Hippocampal formation (tissue), 2 donors: Measurements from ENCODE around the gene ADAMTSL3.
"Not testable (repeated sequence)": the region's sequence is repeated elsewhere in the genome, so short reads cannot be mapped to it uniquely, and the experiment has no call there.

Source experiments
- DNase-seq, 2 donors: peaks; one replicate each; lab custom pipeline; 2025; lab: John Stamatoyannopoulos, UW

Gene ADAMTSL3

DNA sequence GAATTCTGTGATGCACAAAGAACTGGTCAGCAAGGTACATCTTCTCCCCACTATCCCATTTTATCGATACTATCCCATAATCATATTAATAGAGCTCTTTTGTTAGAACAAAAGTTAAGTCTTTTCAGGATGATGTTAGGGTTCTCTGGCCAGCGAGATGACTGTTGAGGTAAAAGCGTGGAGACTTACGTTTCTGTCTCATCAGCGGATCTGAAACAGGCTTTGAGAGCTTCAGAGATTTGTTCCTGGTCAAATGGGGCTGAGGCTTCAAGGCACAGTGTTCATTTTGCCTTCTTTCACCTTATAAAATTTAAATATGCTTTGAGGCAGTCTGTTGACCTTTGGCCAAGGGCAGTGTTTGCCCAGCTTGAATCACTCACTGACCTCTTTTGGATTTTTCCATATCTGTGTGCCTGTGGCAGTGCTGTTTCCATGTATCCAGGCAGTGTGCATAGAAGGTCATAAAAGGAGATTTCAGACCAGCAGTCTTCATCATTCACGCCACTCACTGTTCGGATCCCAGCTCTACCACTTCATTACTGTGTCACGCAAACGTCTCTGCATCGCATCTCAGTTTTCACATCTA lies 3.1 kb downstream of the ADAMTSL3 start:
- DNase-seq = no peak

DNA sequence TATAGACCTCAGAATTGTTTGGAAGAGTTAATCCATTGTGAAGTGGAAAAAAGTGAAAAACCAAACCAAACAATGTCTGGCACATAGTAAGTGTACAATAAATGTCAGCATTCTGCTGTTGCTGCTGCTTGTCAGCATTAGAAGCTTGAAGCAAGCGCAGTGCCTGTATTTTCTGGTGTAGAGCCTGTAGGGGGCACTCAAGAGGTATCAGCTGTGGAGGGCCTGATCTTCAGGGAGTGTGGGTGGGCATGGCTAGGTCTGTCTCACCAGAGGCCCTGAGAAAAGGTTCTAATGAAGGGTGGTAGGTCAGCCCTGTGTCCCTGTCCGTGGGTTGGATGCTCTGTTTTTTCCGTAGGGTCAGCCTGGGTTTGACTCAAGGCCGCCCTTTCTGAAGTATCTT lies 3.6 kb downstream of the ADAMTSL3 start:
- DNase-seq = no peak

DNA sequence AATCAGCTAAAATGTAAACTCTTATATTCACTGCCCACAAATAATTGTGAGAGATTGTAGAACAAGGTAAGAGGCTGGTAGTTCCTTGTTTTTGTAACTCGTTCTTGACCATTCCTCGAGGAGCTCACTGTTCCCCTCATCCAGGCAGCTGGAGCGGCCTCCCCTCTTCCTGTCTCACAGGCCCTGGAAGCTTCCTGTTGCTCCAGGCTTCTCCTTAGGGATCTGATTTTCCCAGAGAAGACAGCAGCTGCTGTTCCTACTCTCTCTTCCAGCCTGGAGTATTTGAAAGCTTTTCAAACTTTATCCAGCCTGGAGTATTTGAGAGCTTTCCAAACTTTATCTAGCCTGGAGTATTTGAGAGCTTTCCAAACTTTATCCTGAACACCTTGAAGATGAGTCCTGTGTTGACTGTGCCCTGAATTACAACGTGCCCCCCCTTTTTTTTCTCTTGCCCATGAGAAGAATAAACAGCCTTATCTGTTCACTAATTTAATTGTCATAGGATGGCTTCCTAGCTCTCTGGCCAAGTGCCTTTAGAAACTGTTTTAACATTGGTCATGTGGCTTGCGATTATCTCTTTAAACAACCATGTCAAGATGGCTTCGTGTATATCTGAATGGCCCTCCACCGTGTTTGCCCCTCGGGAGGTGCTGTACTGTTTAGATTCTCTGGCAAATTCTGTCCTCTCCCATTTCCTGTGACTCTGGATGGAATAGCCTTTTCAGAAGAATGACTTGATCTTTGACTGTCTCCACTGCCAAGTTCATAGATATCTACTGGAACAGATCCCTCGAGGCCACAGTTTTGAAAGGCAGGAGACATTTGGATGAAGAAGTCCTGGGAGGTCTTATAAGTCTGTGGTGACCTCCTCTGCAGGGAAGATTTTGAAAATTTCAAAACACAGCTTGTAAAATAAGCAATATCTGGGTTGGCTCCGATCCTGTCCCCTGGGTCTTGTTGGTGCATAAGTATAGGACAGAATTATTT lies 4.8 kb downstream of the ADAMTSL3 start:
- DNase-seq = no peak

DNA sequence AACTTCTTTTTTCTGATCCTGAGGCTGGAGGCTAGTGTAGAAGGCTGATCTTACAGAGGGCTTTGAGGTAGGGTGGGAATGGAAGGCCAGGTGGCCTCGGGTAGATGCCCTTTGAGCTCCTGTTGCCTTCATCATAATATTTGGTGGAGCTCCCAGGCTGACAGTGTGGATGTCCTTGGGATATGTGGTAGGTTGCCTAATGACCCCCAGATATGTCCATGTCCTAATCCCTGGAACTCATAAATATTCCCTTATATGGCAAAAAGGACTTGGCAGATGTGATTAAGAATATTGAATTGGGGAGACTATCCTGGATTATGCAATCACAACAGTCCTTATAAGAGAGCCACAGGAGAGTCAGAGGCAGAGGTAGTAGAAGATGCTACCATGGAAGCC lies 5.5 kb downstream of the ADAMTSL3 start:
- DNase-seq = no peak

DNA sequence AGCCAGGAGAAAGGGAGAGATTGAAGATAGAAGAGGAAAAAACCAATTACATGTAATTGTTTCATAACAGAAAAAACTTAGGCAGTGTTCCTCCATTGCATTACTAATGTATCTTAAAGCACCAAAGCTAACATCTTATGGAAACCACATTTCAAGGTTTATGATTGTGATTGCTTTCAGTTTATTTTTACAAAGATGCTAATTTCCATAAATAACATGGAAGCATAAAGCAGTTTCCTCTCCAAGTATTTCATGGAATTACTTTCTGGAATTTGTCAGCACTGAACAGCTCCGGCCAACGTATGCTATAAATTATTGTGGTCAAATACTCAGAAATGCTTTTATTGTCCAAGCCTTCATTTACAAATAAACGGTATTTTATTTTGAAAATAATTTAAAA lies 11.6 kb downstream of the ADAMTSL3 start:
- no peak for DNase-seq

DNA sequence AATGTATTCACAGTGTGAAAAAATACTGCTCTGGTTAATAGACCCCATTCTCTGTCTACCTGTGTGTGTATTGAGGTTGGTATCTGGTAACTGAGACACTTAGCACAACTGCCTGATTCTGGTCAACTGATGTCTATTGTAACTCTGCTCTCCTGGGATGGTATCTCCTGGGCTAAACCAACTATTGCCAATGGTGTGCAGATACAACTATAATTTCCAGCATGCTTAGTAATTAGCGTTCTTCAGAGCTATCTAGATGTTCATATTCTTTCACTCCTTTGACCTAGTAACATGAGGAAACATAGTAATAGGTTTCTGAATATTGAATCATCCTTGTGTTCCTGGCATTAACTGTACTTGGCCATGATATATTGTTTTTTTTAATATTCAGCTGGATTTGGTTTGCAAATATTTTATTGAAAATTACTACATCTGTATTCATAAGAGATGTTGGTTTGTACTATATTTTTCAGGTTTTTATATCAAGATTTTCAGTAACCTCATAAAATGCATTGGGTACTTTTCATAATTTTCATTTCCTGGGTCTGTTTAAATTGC lies 16.8 kb downstream of the ADAMTSL3 start:
- no peak for DNase-seq

DNA sequence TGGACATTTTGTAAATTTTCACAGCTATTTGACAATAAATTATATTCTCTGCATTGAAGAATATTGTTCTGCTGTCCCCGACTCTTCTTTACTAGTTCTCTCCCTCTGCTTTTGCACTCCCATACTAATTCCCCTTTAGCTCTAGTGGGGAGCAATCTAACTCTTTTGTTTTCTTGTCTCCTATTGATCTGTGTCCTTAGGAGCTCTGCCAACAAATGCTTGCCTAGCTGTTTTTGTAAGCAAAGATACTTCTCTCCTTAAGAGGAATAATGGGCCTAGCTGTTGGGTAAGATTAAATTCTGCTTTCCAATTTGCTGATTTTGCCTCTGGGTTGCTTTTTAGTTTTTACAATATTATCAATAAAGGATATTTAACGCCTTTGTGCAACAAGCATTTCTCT lies 17.7 kb downstream of the ADAMTSL3 start:
- DNase-seq = no peak

DNA sequence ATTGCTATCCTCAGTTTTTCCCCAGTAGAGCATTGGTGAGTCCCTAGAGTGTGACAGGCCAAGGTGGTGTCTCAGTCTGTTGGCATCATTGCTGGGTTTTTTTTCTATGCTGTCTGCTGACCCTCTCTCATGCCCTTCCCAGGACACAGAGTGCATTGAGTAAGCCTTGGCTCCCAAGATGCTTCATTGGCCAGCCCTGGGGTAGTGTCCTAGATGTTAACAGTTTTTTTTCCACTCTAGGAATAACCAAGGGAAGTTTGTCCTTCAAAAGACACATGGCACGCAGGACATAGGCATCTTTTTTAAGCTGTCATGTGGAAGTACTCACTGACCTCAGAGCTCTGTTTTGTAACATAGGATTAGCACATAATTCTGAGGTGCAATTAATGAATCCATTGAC lies 19.5 kb downstream of the ADAMTSL3 start:
- DNase-seq = no peak

DNA sequence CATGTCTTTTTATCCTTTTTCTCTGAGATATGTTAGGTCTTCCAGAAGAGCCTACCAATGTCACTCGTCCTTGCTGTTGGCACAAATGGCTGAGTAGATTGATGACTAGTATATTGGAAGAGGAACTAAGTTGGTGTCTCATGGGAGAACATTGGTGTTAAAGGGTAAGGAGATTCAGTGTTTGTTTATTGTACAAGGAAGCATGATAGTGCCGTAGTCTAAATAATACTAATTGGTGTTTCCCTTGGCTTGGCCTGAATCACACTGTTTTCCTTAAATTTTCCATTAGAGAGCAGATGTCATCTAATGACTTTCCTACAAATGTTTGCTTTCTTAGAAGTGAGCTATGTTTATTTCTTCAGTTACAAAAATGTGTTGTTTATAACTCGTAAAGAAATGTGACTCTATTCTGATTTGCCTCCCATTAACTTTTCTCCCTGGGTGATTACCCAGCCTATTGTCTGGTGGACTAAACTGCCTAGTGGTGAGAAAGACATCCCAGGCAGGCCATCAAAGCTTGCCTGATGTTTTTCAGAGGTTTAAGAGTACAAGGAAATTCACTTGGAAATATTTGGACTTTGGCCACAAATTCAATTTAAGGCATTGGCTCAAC lies 28.7 kb downstream of the ADAMTSL3 start:
- DNase-seq = no peak

DNA sequence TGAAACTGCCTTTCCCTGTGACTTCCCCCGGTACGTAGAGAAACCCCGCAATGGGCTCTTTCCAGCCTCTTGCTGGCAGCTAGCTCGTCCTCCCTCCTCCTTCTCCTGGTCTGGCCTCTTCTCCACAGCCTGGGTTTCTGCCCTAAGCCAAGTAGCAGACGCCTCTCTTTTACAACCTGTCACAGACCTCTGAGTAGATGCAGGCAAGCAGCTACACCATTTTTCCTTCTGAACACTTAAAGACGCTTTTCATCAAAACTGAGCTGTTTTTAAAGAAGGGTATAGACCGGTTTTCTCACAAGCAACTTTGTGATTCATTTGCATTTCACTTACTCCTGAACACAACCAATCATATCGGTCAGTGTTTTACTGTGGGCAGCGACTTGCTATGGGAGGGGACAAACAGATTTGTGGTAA lies 32.0 kb downstream of the ADAMTSL3 start:
- no peak for DNase-seq

DNA sequence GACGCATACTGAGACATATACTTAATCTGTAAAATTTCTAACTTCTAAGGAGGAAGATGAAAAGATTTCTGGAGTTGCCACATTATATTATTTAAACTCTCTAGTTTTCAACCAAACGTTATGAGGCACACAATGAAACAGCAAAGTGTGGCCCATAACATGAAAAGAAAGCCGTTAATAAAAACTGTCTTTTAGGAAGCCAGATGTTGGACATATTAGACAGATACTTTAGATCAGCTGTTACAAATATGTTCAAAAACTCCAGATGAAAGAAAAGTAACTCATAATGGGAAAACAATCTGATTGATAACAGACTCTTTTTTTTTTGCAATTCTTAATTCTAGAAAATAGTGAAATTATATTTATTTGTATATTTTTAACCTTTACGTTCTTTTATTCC lies 34.3 kb downstream of the ADAMTSL3 start:
- DNase-seq = no peak

DNA sequence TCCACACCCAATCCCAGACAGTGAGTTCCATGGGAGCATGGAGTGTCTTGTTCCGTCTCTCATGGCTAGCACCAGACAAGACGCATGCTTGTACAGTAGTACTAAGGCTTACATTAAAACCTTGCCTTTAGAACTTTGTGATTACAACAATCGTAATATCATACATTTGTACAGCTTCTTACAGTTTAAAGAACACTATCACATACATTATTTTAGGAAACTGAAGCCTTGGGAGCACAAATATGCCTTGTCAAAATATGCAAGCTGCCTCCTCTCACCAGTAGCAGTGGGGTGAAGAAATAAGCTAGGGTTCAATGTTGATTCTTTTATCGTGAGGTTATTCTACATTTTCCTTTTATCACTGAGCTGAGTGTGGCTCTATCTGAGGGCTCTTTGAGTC lies 36.8 kb downstream of the ADAMTSL3 start:
- no peak for DNase-seq

DNA sequence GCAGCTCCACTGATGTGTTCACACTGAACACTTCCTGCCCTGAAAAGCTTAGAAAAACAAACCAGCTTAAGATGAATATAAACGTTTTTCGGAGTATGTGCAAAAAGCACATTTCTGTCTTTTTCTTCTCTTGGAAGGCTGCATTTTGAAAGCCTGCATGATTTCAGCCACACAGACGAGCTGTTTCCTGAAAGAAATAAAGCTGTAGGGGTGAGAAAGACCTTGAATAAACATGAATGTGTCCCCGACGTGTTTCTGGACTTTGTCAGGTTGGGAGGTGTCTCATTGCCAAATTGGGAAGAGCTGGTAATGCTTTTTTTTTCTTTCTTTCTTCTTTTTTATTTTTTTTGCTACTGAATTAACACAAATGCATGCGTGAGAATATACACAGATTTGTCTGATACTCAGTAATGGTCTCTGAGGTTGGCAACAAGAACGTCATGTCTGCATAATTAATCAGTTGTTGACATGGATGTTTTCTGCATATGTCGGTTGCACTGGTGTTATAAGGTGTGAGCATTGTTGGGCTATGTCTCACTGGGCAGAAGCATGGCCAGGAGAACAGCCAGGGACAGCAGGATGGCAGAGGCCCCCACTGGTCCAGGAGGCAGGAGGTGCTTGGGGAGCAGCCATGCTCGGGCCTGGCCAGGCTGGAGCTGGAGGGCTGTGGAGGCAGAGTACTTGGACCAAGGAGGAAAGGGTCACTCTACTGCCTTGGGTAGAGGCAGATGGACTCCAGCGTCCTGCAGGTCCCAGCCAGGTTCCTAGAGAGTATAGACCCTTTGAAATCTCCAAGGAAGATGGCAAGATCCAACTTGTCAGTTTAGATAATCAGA lies 39.0 kb downstream of the ADAMTSL3 start:
- DNase-seq = no peak

DNA sequence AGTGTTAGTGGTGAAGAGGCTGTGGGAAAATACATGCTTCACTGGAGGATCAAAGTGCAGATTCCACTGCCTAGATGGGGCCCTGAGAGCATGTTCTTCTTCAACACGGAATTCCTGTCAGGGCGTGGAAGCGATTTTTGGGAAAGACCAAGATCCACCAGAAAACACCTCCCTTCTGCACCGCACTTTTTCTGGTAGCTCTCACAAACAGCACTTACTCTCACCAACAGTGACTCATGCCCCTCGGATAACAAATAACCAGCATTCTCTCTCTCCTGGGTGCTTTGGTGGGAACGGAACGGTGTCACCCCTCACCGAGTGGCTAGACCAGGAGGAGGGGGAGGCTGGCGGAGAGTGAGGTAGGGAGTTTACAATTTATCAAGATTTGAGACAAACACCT lies 40.1 kb downstream of the ADAMTSL3 start:
- no peak for DNase-seq

DNA sequence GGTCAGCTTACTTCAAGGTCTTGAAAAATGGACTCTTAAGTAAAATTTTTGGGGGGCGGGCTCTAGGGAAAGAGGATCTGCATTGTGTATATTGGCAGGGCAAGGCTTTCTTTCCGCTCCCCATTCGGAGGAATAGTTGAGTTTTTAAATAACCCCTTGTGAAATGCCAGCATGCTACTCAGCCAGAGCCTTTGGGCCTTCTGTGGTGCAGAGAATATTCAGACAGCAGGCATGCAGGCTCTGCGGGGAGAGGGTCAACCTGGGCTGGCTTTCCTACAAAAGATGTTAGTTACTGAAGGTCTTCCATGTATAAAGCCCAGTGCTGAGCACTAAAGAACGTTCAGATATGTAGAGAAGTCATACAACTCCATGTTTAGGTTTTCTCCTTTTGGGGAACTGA lies 40.6 kb downstream of the ADAMTSL3 start:
- no peak for DNase-seq

DNA sequence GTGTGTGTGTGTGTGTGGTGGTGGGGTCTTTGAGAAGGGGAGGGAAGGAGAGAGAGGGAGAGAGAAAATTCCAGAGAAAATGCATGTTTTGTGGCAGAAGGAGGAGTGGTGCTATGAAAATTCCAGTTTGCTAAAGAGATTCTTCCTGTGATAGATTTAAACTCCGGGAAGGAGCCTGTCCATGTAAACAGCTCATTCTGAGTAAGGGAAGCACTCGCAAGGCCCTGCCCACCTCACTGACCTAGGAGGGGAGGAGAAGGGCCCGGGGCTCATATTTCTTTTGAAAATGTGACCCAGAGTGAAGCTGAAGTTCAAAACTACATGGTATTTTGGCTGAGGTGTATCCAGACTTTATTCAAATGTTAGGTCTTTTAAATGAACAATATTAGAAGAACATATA lies 41.3 kb downstream of the ADAMTSL3 start:
- no peak for DNase-seq

DNA sequence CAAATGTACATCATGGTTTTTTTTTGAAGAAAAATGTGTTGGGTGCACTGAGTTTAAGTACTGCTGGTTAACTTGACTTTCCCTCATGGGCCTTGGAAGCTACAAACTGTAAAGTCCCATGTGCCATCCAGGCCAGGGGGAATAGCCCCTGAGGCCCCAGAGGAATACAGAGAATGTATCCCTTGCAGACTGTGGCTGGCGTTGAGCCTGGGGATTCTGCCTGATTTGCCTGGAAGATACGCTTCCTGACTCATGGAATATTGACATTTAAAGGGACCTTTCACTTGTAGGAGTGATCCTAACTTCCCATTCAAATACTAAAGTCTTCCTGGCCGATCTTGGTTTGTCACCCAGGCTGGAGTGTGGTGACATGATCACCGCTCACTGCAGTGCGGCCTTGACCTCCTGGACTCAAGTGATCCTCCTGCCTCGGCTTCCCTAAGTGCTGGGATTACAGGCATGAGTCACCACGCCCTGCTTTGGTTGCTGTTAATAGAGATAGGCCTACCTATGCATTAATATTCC lies 42.0 kb downstream of the ADAMTSL3 start:
- DNase-seq = no peak

DNA sequence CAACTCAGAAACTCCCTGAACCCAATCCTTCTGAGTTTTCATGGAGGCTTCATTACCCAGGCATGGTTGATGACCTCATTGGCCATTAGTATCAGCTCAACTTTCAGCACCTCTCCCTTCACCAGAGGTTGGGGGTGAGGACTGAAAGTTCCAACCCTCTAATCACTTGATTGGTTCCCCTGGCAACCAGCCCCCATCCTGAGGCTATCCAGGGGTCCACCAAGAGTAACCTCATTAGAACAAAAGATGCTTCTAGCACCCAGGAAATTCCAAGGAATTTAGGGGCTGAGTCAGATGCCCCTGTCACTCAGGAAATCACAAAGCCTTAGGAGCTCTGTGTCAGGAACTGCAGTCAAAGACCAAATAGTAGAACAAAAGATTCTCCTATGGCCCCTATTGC lies 43.8 kb downstream of the ADAMTSL3 start:
- DNase-seq = no peak

DNA sequence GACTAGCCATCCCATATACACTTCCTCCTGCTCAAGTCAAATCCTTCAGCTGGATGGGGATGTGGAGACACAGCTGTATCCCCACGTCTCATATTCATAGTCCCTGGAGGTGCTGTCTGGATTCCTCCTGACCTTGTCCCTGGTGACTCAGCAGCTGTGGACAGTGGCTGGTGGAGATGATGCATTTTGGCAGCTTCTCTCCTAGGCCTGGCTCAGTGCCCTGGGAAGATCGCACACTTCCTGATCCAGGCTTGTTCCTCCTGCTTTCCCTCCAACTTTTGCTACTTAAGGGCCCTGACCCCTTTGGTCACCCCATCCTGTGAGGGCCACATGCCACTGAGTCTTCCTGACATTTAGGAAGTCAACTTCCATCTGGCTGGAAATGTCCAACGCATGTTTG lies 44.4 kb downstream of the ADAMTSL3 start:
- no peak for DNase-seq

DNA sequence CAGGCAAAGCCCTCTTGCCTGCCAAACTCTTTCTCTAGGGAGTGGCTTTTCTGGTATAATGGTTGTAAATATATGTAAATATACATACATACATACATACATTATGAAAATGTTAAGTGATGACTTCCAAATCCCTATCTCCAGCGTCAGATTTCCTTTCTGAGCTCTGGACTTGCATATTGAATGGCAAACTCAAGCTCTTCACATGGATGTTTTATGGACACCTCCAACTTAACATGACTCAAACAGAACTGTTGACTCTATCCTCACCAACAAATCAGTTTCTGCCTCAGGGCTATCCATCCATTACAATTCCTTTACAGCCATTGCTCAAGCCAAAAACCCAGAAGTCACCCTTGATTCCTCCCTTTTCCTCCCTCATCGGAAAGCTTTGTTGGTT lies 45.1 kb downstream of the ADAMTSL3 start:
- no peak for DNase-seq

DNA sequence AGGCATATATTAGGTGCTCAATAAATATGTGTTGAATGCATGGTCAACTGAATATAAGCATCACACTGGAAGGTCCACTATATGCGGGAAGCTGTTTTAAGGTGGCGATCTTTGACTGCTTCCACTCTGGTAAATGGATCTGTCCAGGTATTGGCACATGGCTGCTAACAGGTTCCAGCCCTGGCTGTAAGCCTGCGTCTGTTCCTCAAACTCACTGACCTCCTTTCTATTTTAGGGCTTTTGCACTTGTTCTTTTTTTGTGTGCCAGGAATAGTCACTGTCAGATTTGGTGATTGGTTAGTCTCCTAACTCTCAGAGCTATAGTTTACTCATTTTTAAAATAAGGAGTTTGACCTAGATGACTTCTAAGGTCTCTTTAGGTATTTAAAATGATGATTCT lies 46.2 kb downstream of the ADAMTSL3 start:
- DNase-seq = no peak

DNA sequence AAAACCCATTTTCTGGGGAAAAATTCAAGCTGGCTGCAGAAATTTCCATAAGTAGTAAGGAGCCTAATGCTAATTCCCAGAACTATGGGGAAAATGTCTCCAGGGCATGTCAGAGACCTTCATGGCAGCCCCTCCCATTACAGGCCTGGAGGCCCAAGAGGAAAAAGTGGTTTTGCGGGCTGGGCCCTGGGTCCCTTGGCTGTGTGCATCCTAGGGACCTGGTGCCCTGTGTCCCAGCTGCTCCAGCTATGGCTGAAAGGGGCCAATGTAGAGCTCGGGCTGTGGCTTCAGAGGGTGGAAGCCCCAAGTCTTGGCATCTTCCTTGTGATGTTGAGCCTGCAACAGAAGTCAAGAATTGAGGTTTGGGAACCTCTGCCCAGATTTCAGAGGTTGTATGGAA lies 48.4 kb downstream of the ADAMTSL3 start:
- not testable (repeated sequence) for DNase-seq
